Heart left ventricle (tissue), 16 donors: Measurements from ENCODE around the gene FAN1. TPM values are rescaled to one million over a fixed set of nuclear protein-coding genes. Genes with fewer than 3 reads are reported as not detected.

Experiments used
- ATAC-seq, 4 donors: fragments of 200-7000 bp; cut with Tn5 transposase; one replicate each; pipeline ENCODE4 v1.9.1; 2020 to 2022; ENCODE audit warnings: moderate library complexity in 4 of 4, mild to moderate bottlenecking in 3 of 4, moderate number of reproducible peaks in 1 of 4
- DNase-seq, 5 donors: peaks; one replicate each; pipeline ENCODE4 v3.0.0-alpha.2; 2020
- H3K27ac ChIP-seq, 12 donors: fragments of 200-600 bp; sonication (generic) in 4 of 12; one replicate each; pipeline versions ENCODE4 v1.5.0 to v1.8.0; 2016 to 2022; ENCODE audit warnings: mild to moderate bottlenecking in 2 of 12
- H3K27me3 ChIP-seq, 9 donors: fragments of 200-600 bp; sonication (generic) in 2 of 9; one replicate each; pipeline versions ENCODE4 v1.5.1 to v1.8.0; 2016 to 2022; ENCODE audit warnings: mild to moderate bottlenecking in 3 of 9
- H3K36me3 ChIP-seq, 9 donors: fragments of 200-600 bp; sonication (generic) in 2 of 9; one replicate each; pipeline versions ENCODE4 v1.5.0 to v1.8.0; 2018 to 2022; ENCODE audit warnings: mild to moderate bottlenecking in 2 of 9
- H3K4me1 ChIP-seq, 12 donors: fragments of 200-600 bp; sonication (generic) in 4 of 12; one replicate each; pipeline versions ENCODE4 v1.5.0 to v1.8.0; 2016 to 2022; ENCODE audit warnings: mild to moderate bottlenecking in 3 of 12
- H3K4me3 ChIP-seq, 12 donors: fragments of 200-600 bp; sonication (generic) in 4 of 12; one replicate each; pipeline versions ENCODE4 v1.5.0 to v1.8.0; 2017 to 2022; ENCODE audit warnings: mild to moderate bottlenecking in 9 of 12, moderate library complexity in 4 of 12
- H3K9me3 ChIP-seq, 12 donors: fragments of 200-600 bp; sonication (generic) in 4 of 12; one replicate each; pipeline versions ENCODE4 v1.5.0 to v1.8.0; 2016 to 2022; ENCODE audit warnings: mild to moderate bottlenecking in 1 of 12
- CTCF ChIP-seq, 12 donors: fragments of 200-600 bp; sonication (generic) in 4 of 12; IDR thresholded peaks; one replicate each; pipeline versions ENCODE4 v1.5.0 to v1.8.0; 2018 to 2022; ENCODE audit warnings: antibody characterized with exemption in 12 of 12, mild to moderate bottlenecking in 5 of 12
- POLR2A ChIP-seq, 2 donors: fragments of 450-650 bp; IDR thresholded peaks; one replicate each; pipeline ENCODE4 v1.6.1; 2017; ENCODE audit warnings: antibody characterized with exemption in 2 of 2, mild to moderate bottlenecking in 2 of 2, moderate library complexity in 2 of 2
- WGBS, 4 donors: extraction: QIAGEN DNeasy Blood & Tissue Kit in 2 of 4; methylation state at CpG; one replicate each; pipeline versions ENCODE4 v1.1.5 to v1.1.7; 2013 to 2018; 5-methylcytosine and 5-hydroxymethylcytosine counted together
- intact Hi-C, 10 donors: fragments of 100-400 bp; cut with DNase I; formaldehyde crosslinking; loops; one replicate each; pipeline versions ENCODE4 v1.11.1 to v1.14.2; 2022
- polyA plus RNA-seq, 2 donors: library from polyadenylated mRNA; stranded (reverse); fragments of 200-250 nt; gene quantifications; one replicate each; pipeline ENCODE4 v1.2.3, GENCODE V29; 2013
- total RNA-seq, 9 donors: library from RNA; depleted of rRNA in 2 of 9; stranded (reverse); fragments of >200 nt in 2 of 9; fragmentation: NEBNext Ultra II Directional in 3 of 9; extraction: Animal tissue kit (Norgen Biotek cat#: 25700) in 3 of 9; gene quantifications; one replicate each; pipeline versions ENCODE4 v1.1.0 to v1.2.4, GENCODE V29; 2016 to 2023
- donor health status: ischemic (EF 13 %, LVEDD 7.1; RV severe dilation, severe dysfunction).
- donor health status: healthy with polysubstance abuse.
- donor health status: DM: no; HTN: yes; CAD: no.
- donor health status: DM: no; HTN: no; CAD: no.
- donor health status: ischemic (EF 25% LVEDD 6.9; RV normal size, moderate dysfunction).
- donor health status: ischemic (EF 25% LVEDD 5.7; RV mildly dilated, moderate dysfunction).
- donor health status: healthy.
- donor health status: DM: yes; HTN: yes; CAD: no.
- donor health status: ischemic (EF 35%, LVEDD 5.7; RV mildly dilated, moderate dysfunction).
- donor health status: nonischemic (EF 11% LVEDD 7.7; RV severe dilation, severe dysfunction).
- donor health status: DM: yes; HTN: yes; CAD: no.
- donor health status: PGD.
- donor health status: ischemic (EF 29% LVEDD 5.4; RV normal size, mild dysfunction).
- donor health status: nonischemic (EF 23%, LVEDD 6.1; RV moderate dilation, normal function).

FAN1 gene
- total and polyA plus RNA-seq, 11 donors, result 7.3 to 21.4 (median 17.5) TPM

- ATAC-seq (no peak), DNase-seq (no peak)
- no peaks in the 10 kb centered on the region for H3K9me3 ChIP-seq
- no peak overlapping the region for H3K27ac ChIP-seq
- no peaks in the 10 kb centered on the region for H3K27me3 ChIP-seq
- intact Hi-C loops, result no loop called here
- H3K4me3 ChIP-seq, result no peak overlapping the region
- peaks cover 0 to 90% (median 67%) of the 10 kb centered on the region in 9 donors for H3K36me3 ChIP-seq
- no peak for TF ChIP-seq POLR2A (IDR thresholded peaks at IDR 0.05)
- no peak for TF ChIP-seq CTCF (IDR thresholded peaks at IDR 0.05)
- no peaks in the 10 kb centered on the region for H3K4me1 ChIP-seq
These were observed 29.6 kb downstream of the FAN1 start for GRCh38 chr15:30933293-30933692.

- DNase-seq (no peak), ATAC-seq (no peak)
- 75 to 88% (median 86%) methylated on average over 7 of the region's 7 CpGs for WGBS, 4 donors
- Histone ChIP-seq H3K27me3 (no peaks in the 10 kb centered on the region), H3K4me1 (no peaks in the 10 kb centered on the region), H3K4me3 (no peak overlapping the region), H3K9me3 (no peaks in the 10 kb centered on the region), H3K27ac (no peak overlapping the region), H3K36me3 (peaks cover 0 to 100% (median 94%) of the 10 kb centered on the region in 9 donors)
- TF ChIP-seq POLR2A (IDR thresholded peaks at IDR 0.05), result no peak
- TF ChIP-seq CTCF (IDR thresholded peaks at IDR 0.05), result no peak
- intact Hi-C loops, result no loop called here
These were observed 35.4 kb downstream of the FAN1 start for GRCh38 chr15:30939161-30939560.

- H3K4me3 ChIP-seq, result no peak overlapping the region
- H3K36me3 ChIP-seq, result peaks cover 0 to 100% (median 96%) of the 10 kb centered on the region in 9 donors
- WGBS, 4 donors, result 77 to 92% (median 79%) methylated on average over 4 of the region's 4 CpGs
- ATAC-seq, result no peak
- DNase-seq, result no peak
- H3K4me1 ChIP-seq, result no peaks in the 10 kb centered on the region
- no peaks in the 10 kb centered on the region for H3K27me3 ChIP-seq
- no peak for TF ChIP-seq POLR2A (IDR thresholded peaks at IDR 0.05)
- TF ChIP-seq CTCF (IDR thresholded peaks at IDR 0.05), result no peak
- no peaks in the 10 kb centered on the region for H3K9me3 ChIP-seq
- intact Hi-C loops, result no loop called here
- no peak overlapping the region for H3K27ac ChIP-seq
These were observed 36.6 kb downstream of the FAN1 start for GRCh38 chr15:30940359-30940758.

- intact Hi-C loops, result no loop called here
- 84 to 90% (median 89%) methylated on average over 15 of the region's 15 CpGs for WGBS, 4 donors
- Histone ChIP-seq H3K4me1 (no peaks in the 10 kb centered on the region), H3K27me3 (no peaks in the 10 kb centered on the region), H3K27ac (no peak overlapping the region), H3K9me3 (no peaks in the 10 kb centered on the region), H3K36me3 (peaks cover 0 to 100% (median 96%) of the 10 kb centered on the region in 9 donors), H3K4me3 (no peak overlapping the region)
- ATAC-seq (peak in 1 of 4 donors; percentile 36), DNase-seq (no peak)
- TF ChIP-seq CTCF (IDR thresholded peaks at IDR 0.05), result no peak
- TF ChIP-seq POLR2A (IDR thresholded peaks at IDR 0.05), result no peak
These were observed 37.8 kb downstream of the FAN1 start for GRCh38 chr15:30941520-30941919.
